Neuronal stem cell (in vitro differentiated cells): ENCODE data around the gene MARCHF3.
"Not testable (repeated sequence)": the region's sequence is repeated elsewhere in the genome, so short reads cannot be mapped to it uniquely, and the experiment has no call there.

ENCODE experiments used
- DNase-seq: peaks from one replicate; pipeline ENCODE4 v3.0.0-alpha.2; 2013; ENCODE audit warnings: low spot score
- H2AFZ ChIP-seq: one replicate; pipeline ENCODE4 v1.6.1; 2013; ENCODE audit warnings: mild to moderate bottlenecking, low read length, inconsistent platforms
- H2AK5ac ChIP-seq: 2 replicates; pipeline ENCODE4 v1.6.1; 2013; ENCODE audit warnings: low read depth, mild to moderate bottlenecking, inconsistent platforms, low read length, moderate library complexity, mixed read lengths
- H2BK120ac ChIP-seq: 2 replicates; pipeline ENCODE4 v1.6.1; 2013; ENCODE audit warnings: low read depth, mild to moderate bottlenecking, inconsistent platforms, low read length, moderate library complexity, mixed read lengths
- H2BK12ac ChIP-seq: one replicate; pipeline ENCODE4 v1.6.1; 2013; ENCODE audit warnings: low read length, inconsistent platforms
- H2BK15ac ChIP-seq: 2 replicates; pipeline ENCODE4 v1.6.1; 2013; ENCODE audit warnings: mild to moderate bottlenecking, low read length, inconsistent platforms, mixed read lengths
- H2BK5ac ChIP-seq: one replicate; pipeline ENCODE4 v1.6.1; 2013; ENCODE audit warnings: inconsistent platforms, mild to moderate bottlenecking, low read length, moderate library complexity
- H3K14ac ChIP-seq: one replicate; pipeline ENCODE4 v1.6.1; 2013; ENCODE audit warnings: low read length, inconsistent platforms
- H3K18ac ChIP-seq: 2 replicates; pipeline ENCODE4 v1.6.1; 2013; ENCODE audit warnings: low read length, inconsistent platforms
- H3K23ac ChIP-seq: 2 replicates; pipeline ENCODE4 v1.6.1; 2013; ENCODE audit warnings: low read depth, mild to moderate bottlenecking, mixed read lengths, low read length, inconsistent platforms; ENCODE audit not compliant: poor library complexity
- H3K27ac ChIP-seq: replicated peaks from 3 replicates; pipeline ENCODE4 v1.5.1; 2013; ENCODE audit warnings: low read length, inconsistent platforms
- H3K27me3 ChIP-seq, 3 experiments: 2 replicates each; pipeline ENCODE4 v1.6.1; 2013; ENCODE audit warnings: low read length in 3 of 3, mild to moderate bottlenecking in 2 of 3, inconsistent platforms in 1 of 3, low read depth in 1 of 3, mixed read lengths in 1 of 3, moderate library complexity in 1 of 3; ENCODE audit not compliant: control insufficient read depth in 3 of 3, insufficient read depth in 3 of 3
- H3K36me3 ChIP-seq, 2 donors: replicated peaks in 1 of 2; 2 replicates each; pipeline ENCODE4 v1.6.1; 2013; ENCODE audit warnings: low read length in 2 of 2; ENCODE audit not compliant: control insufficient read depth in 2 of 2, insufficient read depth in 2 of 2
- H3K4ac ChIP-seq: 2 replicates; pipeline ENCODE4 v1.6.1; 2013; ENCODE audit warnings: inconsistent platforms, mild to moderate bottlenecking, low read length, moderate library complexity
- H3K4me1 ChIP-seq, 2 donors: 1 replicate in 1 of 2; 2 replicates in 1 of 2; pipeline ENCODE4 v1.6.1; 2013; ENCODE audit warnings: low read length in 2 of 2, low read depth in 1 of 2; ENCODE audit not compliant: control insufficient read depth in 2 of 2, insufficient read depth in 1 of 2
- H3K4me2 ChIP-seq: one replicate; pipeline ENCODE4 v1.6.1; 2013; ENCODE audit warnings: mild to moderate bottlenecking, low read length, inconsistent platforms; ENCODE audit not compliant: insufficient read depth, poor library complexity, severe bottlenecking
- H3K4me3 ChIP-seq, 2 donors: 2 replicates each; pipeline ENCODE4 v1.5.1; 2013; ENCODE audit warnings: low read length in 2 of 2, mild to moderate bottlenecking in 2 of 2, inconsistent platforms in 1 of 2, moderate library complexity in 1 of 2
- H3K79me1 ChIP-seq: one replicate; pipeline ENCODE4 v1.6.1; 2013; ENCODE audit warnings: low read depth, mild to moderate bottlenecking, inconsistent platforms, low read length, moderate library complexity
- H3K9ac ChIP-seq: one replicate; pipeline ENCODE4 v1.6.1; 2013; ENCODE audit warnings: mild to moderate bottlenecking, low read depth, low read length, inconsistent platforms; ENCODE audit not compliant: poor library complexity
- H3K9me3 ChIP-seq, 2 donors: replicated peaks in 1 of 2; 2 replicates each; pipeline versions ENCODE3 to v1.6.1; 2013; ENCODE audit warnings: low read length in 2 of 2, mild to moderate bottlenecking in 2 of 2, inconsistent platforms in 1 of 2, low read depth in 1 of 2, mixed read lengths in 1 of 2, moderate library complexity in 1 of 2; ENCODE audit not compliant: control insufficient read depth in 2 of 2, insufficient read depth in 1 of 2
- H4K8ac ChIP-seq: one replicate; pipeline ENCODE4 v1.6.1; 2013; ENCODE audit warnings: low read depth, mild to moderate bottlenecking, inconsistent platforms, low read length, moderate library complexity
- H4K91ac ChIP-seq: one replicate; pipeline ENCODE4 v1.6.1; 2013; ENCODE audit warnings: low read length, low read depth, mild to moderate bottlenecking, inconsistent platforms; ENCODE audit not compliant: poor library complexity
- WGBS, 2 donors: extraction: QIAGEN DNeasy Blood & Tissue Kit; methylation state at CpG; one replicate each; pipeline ENCODE4 v1.1.7; 2013; ENCODE audit warnings: missing lambda C conversion rate in 2 of 2, mixed read lengths in 1 of 2; ENCODE audit not compliant: insufficient read length in 2 of 2, insufficient replicate concordance in 1 of 2; ENCODE audit errors: extremely low coverage in 2 of 2; 5-methylcytosine and 5-hydroxymethylcytosine counted together

The MARCHF3 gene

DNA sequence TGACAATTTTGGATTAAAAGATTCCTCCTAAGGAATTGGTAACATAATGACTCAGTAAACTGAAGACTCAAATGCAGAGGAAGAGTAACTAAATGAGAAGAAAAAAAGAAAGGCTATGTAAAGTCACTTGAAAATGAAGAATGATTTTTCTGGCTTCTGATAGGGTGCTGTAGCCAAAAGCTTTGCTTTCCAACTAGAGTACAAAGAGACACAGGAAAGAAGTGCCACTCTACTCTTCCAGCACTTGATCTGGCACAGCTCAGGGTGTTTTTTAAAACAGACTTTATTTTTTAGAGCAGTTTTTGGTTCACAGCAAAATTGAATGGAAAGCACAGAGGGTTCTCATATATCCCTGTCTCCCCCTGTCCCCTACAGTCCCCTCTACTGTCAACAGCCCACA, 130.9 kb downstream of the MARCHF3 start:
- H3K27me3 ChIP-seq, result no peaks in the 10 kb centered on the region

DNA sequence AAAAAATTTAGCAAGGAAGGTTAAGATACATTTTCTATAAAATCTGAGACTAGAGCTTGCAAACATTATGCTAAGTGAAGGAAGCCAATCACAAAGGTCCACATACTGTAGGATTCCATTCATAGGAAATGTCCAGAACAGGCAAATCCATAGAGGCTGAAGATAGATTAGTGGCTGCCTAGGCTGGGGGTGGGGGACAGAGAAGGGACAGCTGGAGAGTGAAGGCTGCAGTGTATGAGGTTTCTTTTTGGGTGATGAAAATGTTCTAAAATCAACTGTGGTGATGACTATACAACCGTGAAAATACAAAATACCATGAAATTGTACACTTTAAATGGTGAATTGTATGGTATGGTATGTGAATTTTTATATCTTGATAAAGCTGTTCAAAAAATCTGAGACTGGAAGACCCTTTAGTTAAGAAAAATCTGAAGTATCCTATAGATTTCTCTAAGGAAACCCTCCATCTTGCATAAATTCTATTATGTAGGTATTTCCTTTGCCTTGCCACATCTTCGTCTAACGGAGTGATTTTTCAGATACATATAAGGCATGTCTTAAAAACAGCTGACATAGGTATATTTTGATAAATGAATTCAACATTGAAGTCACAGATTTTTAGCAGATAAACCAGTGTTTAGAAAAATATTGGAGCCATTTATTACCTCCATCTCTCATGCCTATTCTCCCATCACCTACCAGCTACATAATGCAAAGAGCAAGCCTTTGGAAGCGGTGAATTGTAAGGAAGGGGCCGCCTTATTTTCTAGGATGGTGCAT, 132.3 kb downstream of the MARCHF3 start:
- Histone ChIP-seq H3K4me3 (no peak overlapping the region), H3K27me3 (no peaks in the 10 kb centered on the region), H2BK120ac (no peak overlapping the region), H3K4me2 (no peak overlapping the region), H3K23ac (no peak overlapping the region), H2BK5ac (no peak overlapping the region), H3K79me1 (no peaks in the 10 kb centered on the region), H3K4me1 (no peaks in the 10 kb centered on the region), H2BK15ac (no peak overlapping the region), H3K18ac (no peak overlapping the region), H3K4ac (no peak overlapping the region), H3K9ac (no peak overlapping the region), H3K9me3 (peaks cover 0 to 4% of the 10 kb centered on the region in 2 donors), H4K8ac (no peak overlapping the region), H3K27ac (no peak overlapping the region), H2AFZ (no peak overlapping the region), H2BK12ac (no peak overlapping the region), H3K36me3 (no peaks in the 10 kb centered on the region), H2AK5ac (no peak overlapping the region), H3K14ac (no peak overlapping the region), H4K91ac (no peak overlapping the region)
- no peak for DNase-seq
- no CpG with 5 or more reads among the region's 5 CpGs for WGBS, 2 donors

More for the DNA sequence above, 130.9 kb downstream of the MARCHF3 start:
- H4K8ac ChIP-seq, result no peak overlapping the region
- H3K4me3 ChIP-seq, result no peak overlapping the region
- no peaks in the 10 kb centered on the region for H3K4me1 ChIP-seq
- H3K4me2 ChIP-seq, result no peak overlapping the region
- no peak overlapping the region for H2BK5ac ChIP-seq
- no peak overlapping the region for H3K27ac ChIP-seq
- no peak overlapping the region for H4K91ac ChIP-seq
- no peak overlapping the region for H2BK120ac ChIP-seq
- no peak overlapping the region for H2AK5ac ChIP-seq
- H3K4ac ChIP-seq, result no peak overlapping the region
- no peaks in the 10 kb centered on the region for H3K79me1 ChIP-seq
- peaks cover 0 to 4% of the 10 kb centered on the region in 2 donors for H3K9me3 ChIP-seq
- no peak overlapping the region for H2AFZ ChIP-seq
- no peak overlapping the region for H3K14ac ChIP-seq
- no peak overlapping the region for H2BK15ac ChIP-seq
- H3K9ac ChIP-seq, result no peak overlapping the region
- H3K18ac ChIP-seq, result no peak overlapping the region
- no peak overlapping the region for H2BK12ac ChIP-seq
- no peaks in the 10 kb centered on the region for H3K36me3 ChIP-seq
- DNase-seq, result no peak
- H3K23ac ChIP-seq, result no peak overlapping the region

DNA sequence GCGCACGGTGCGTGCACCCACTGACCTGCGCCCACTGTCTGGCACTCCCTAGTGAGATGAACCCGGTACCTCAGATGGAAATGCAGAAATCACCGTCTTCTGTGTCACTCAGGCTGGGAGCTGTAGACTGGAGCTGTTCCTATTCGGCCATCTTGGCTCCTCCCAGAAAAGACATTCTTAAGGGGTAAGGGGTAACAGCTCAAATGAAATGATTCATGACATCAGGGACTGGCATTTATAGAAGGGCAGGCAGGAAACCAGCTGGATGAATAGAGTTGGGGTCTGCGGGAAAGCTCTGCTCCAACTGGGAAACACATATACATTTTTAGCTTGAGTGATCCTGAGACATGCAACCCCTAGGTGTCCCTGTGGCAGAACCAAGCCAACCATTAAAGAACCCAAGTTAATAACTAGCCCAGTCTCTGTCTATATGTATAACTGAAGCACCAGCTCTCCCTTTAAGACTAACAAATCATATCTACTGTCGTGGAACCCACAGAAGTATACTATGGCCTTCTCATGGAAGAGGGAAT, 134.1 kb downstream of the MARCHF3 start:
- Histone ChIP-seq H2BK12ac (no peak overlapping the region), H4K91ac (no peak overlapping the region), H3K18ac (no peak overlapping the region), H3K27ac (no peak overlapping the region), H2AK5ac (no peak overlapping the region), H3K14ac (no peak overlapping the region), H3K9ac (no peak overlapping the region), H3K9me3 (peaks cover 0 to 4% of the 10 kb centered on the region in 2 donors), H3K4ac (no peak overlapping the region), H3K4me3 (no peak overlapping the region), H2BK5ac (no peak overlapping the region), H2BK120ac (no peak overlapping the region), H4K8ac (no peak overlapping the region), H3K23ac (no peak overlapping the region), H3K27me3 (no peaks in the 10 kb centered on the region), H2AFZ (peak overlapping the region; percentile 53), H3K79me1 (no peaks in the 10 kb centered on the region), H3K4me1 (no peaks in the 10 kb centered on the region), H3K36me3 (no peaks in the 10 kb centered on the region), H3K4me2 (no peak overlapping the region), H2BK15ac (no peak overlapping the region)
- no CpG with 5 or more reads among the region's 9 CpGs for WGBS, 2 donors
- no peak for DNase-seq

DNA sequence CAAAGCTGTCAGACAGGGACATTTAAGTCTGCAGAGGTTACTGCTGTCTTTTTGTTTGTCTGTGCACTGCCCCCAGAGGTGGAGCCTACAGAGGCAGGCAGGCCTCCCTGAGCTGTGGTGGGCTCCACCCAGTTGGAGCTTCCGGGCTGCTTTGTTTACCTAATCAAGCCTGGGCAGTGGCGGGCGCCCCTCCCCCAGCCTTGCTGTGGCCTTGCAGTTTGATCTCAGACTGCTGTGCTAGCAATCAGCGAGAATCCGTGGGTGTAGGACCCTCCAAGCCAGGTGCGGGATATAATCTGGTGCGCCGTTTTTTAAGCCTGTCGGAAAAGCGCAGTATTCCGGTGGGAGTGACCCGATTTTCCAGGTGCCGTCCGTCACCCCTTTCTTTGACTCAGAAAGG, 134.6 kb downstream of the MARCHF3 start:
- H3K4ac ChIP-seq, H3K4me2 ChIP-seq: not testable (repeated sequence)
- WGBS, 2 donors, result no CpG with 5 or more reads among the region's 14 CpGs

More for the DNA sequence above, 134.6 kb downstream of the MARCHF3 start:
- H4K91ac ChIP-seq, H3K9me3 ChIP-seq, H2BK120ac ChIP-seq, H2BK15ac ChIP-seq, H3K14ac ChIP-seq, H4K8ac ChIP-seq, H3K79me1 ChIP-seq, H3K23ac ChIP-seq, H3K27me3 ChIP-seq, H3K36me3 ChIP-seq, H2BK12ac ChIP-seq, H3K9ac ChIP-seq, H3K18ac ChIP-seq, H2AK5ac ChIP-seq, DNase-seq, H3K4me3 ChIP-seq, H3K27ac ChIP-seq, H3K4me1 ChIP-seq, H2BK5ac ChIP-seq: not testable (repeated sequence)
- peak overlapping the region; percentile 53 for H2AFZ ChIP-seq
